GM13976 (cell line): ENCODE measurements around the gene NAMPT.

Experiments
- DNase-seq: peaks from one replicate; pipeline ENCODE4 v3.0.0; 2012; ENCODE audit warnings: low spot score
- CTCF ChIP-seq: IDR thresholded peaks from 2 replicates; pipeline ENCODE4 v1.5.1; 2012; ENCODE audit warnings: borderline replicate concordance, mild to moderate bottlenecking; ENCODE audit not compliant: insufficient read depth; ENCODE audit errors: extremely low read depth, missing control alignments, control extremely low read depth
- in situ Hi-C: fragments of 300-500 bp; cut with MboI; formaldehyde crosslinking; loops from one replicate; pipeline ENCODE4 v1.12.0; 2022; ENCODE audit warnings: low sequenced_read_pairs, mixed read lengths, inconsistent platforms; ENCODE audit not compliant: unreplicated experiment

NAMPT gene

DNA sequence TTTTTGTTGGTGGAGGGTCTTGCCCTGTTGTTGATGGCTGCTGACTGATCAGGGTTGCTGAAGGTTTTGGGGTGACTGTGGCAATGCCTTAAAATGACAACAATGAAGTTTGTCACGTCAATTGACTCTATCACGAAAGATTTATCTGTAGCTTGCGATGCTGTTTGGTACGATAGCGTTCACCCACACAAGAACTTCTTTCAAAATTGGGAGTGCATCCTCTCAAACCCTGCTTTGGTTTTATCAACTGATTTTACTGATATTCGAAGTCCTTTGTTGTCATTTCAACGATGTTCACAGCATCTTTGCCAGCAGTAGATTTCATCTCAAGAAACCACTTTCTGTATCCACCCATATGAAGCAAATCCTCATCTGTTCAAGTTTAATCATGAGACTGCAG, 26.0 kb downstream of the NAMPT start:
- in situ Hi-C loops = no loop called here
- no peak for TF ChIP-seq CTCF
- no peak for DNase-seq

GRCh38 chr7:106257752-106258151, 27.0 kb downstream of the NAMPT start:
- TF ChIP-seq CTCF = no peak
- in situ Hi-C loops = no loop called here
- no peak for DNase-seq

DNA sequence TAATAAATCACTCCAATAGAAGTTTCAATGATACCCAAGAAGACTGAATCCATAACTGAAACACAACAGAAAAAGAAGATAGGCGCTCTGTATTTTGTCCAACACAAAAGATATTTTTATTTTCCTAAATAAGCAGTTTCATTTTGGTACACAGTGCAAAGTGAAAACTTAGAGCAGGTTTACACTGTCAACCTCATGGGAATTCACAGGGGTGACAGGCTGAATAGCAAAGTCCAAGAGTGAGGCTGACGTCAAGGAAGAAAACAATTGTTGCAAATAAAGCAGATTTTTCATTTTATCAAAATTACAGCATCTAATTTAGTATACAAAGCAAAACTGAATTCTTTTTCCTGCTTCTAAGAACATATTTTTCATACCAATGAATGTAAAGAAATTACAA, 28.6 kb downstream of the NAMPT start:
- DNase-seq = no peak
- TF ChIP-seq CTCF = no peak
- in situ Hi-C loops = no loop called here

DNA sequence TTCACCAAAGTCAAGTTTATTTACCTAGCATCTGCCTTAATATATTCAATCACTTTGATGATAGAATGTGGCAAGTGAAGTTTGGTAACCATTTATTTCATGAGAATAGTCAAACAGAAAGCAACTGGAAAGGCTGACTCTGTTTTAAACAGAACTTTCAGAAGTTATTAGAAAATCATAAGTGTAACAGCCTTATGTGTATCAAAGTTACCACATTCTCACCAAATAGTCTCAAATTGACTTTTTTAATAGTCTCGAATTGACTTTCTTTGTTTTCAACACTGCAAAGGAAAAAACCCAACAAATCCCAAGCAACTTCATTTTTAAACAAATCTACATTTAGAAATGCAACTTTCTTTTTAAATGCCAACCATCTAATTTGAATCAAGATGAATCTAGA, 29.5 kb downstream of the NAMPT start:
- TF ChIP-seq CTCF = no peak
- in situ Hi-C loops = no loop called here
- DNase-seq = peak; percentile 24

DNA sequence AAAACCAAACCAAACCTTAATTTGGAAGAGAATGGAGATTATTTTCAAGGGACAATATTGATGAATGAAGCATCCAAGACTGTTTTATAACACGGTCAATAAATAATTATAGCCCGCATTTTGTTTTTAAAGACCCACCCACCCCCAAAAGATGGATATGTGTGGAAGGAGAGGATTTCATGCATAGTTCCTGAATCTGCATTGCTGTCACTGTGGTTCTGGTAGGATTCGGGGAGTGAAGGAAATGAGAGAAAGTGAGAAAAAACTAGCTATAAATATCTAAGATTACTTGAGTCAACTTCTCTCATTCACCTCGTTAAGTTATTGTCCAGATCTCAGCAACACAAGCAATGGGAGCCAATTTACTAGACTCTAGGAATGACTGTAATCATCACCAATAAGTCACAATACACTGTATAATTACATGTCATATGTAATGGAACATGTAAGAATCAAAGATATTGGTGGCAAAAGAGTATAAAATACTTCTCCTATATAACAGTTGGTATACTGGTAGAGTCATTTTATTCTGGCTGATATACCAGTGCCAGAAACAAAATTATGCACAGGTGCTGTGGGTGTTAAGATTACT, 30.2 kb downstream of the NAMPT start:
- no peak for TF ChIP-seq CTCF
- no peak for DNase-seq
- in situ Hi-C loops = no loop called here

GRCh38 chr7:106252568-106252967, 32.2 kb downstream of the NAMPT start:
- in situ Hi-C loops = no loop called here
- no peak for TF ChIP-seq CTCF
- DNase-seq = no peak

DNA sequence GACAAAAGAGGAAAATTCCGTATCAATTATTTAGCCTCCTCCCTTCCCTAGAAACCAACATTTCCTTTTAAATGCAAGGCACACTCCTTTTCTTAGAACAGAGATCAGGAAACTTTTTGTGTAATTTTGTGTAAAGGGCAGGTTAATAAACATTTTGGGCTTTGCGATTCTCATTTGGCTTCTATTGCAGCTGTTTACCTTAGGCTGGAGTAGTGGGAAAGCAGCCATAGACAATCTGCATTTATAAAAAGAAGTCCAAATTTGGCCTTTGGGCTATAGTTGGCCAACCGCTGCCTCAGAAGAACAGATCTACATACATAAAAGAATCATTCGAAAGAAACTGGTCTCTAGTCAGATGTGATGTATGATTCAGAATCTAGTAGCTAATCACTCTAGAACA, 35.3 kb downstream of the NAMPT start:
- TF ChIP-seq CTCF = no peak
- in situ Hi-C loops = no loop called here
- no peak for DNase-seq
